Tibial artery (tissue), 4 donors: ENCODE data around the gene RAB6D.
"Not testable (repeated sequence)": the region's sequence is repeated elsewhere in the genome, so short reads cannot be mapped to it uniquely, and the experiment has no call there.

Experiments used
- DNase-seq, 2 donors: peaks; one replicate each; pipeline ENCODE4 v3.0.0-alpha.2; 2019
- H3K27ac ChIP-seq, 2 donors: fragments of 200-600 bp; sonication (generic) in 1 of 2; 1 replicate in 1 of 2; 2 replicates in 1 of 2; pipeline ENCODE4 v1.5.1; 2018 to 2019; ENCODE audit warnings: mild to moderate bottlenecking in 1 of 2
- H3K27me3 ChIP-seq, 2 donors: fragments of 200-600 bp; sonication (generic) in 1 of 2; one replicate each; pipeline versions ENCODE4 v1.5.1 to v1.6.0; 2016 to 2019
- H3K36me3 ChIP-seq, 3 donors: fragments of 200-600 bp; sonication (generic) in 2 of 3; one replicate each; pipeline ENCODE4 v1.5.1; 2016 to 2019; ENCODE audit warnings: mild to moderate bottlenecking in 2 of 3
- H3K4me1 ChIP-seq, 4 donors: fragments of 200-600 bp; sonication (generic) in 2 of 4; 1 replicate in 3 of 4; 2 replicates in 1 of 4; pipeline ENCODE4 v1.5.1; 2016 to 2019
- H3K4me3 ChIP-seq, 2 donors: fragments of 200-600 bp; sonication (generic) in 1 of 2; 1 replicate in 1 of 2; 2 replicates in 1 of 2; pipeline ENCODE4 v1.5.1; 2018 to 2019; ENCODE audit warnings: mild to moderate bottlenecking in 2 of 2
- H3K9me3 ChIP-seq, 3 donors: fragments of 200-600 bp; sonication (generic) in 1 of 3; one replicate each; pipeline ENCODE4 v1.5.1; 2016 to 2019
- intact Hi-C: fragments of 100-400 bp; cut with DNase I; formaldehyde crosslinking; loops from one replicate; pipeline ENCODE4 v1.15.0; 2023; ENCODE audit warnings: low total_unique reads
- TF ChIP-seq, protein P1 (sequence below), 2 experiments: fragments of 200-600 bp in 1 of 2; fragments of 450-650 bp in 1 of 2; IDR thresholded peaks; one replicate each; pipeline ENCODE4 v1.5.1; 2017 to 2019; ENCODE audit warnings: antibody characterized with exemption in 2 of 2, mild to moderate bottlenecking in 1 of 2, moderate library complexity in 1 of 2

Gene RAB6D

DNA sequence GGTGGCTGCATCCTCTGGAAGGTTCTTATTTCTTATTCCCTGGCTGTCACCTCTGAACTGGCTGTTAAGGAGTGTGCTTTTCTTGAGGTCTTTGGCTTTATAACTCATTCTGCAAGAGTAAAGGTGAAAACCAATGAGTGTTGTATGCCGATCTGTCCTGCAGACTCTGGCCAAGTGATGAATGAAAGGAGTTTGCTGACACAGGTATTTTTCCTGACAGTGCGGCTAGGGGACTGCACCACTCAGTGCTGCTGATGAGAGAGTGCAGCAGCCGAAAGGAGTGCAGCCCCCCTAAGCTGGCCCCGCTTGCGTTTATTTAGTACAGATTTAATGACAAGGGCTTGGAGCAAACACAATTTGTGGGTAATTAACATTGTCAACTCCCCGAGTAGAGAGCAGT, 41.8 kb downstream of the RAB6D start:
- Histone ChIP-seq H3K36me3 (no peaks in the 10 kb centered on the region), H3K27ac (no peak overlapping the region), H3K4me3 (no peak overlapping the region), H3K27me3 (no peaks in the 10 kb centered on the region), H3K9me3 (no peaks in the 10 kb centered on the region), H3K4me1 (no peaks in the 10 kb centered on the region)
- intact Hi-C loops: no loop called here
- DNase-seq: no peak
- TF ChIP-seq, protein P1, sequence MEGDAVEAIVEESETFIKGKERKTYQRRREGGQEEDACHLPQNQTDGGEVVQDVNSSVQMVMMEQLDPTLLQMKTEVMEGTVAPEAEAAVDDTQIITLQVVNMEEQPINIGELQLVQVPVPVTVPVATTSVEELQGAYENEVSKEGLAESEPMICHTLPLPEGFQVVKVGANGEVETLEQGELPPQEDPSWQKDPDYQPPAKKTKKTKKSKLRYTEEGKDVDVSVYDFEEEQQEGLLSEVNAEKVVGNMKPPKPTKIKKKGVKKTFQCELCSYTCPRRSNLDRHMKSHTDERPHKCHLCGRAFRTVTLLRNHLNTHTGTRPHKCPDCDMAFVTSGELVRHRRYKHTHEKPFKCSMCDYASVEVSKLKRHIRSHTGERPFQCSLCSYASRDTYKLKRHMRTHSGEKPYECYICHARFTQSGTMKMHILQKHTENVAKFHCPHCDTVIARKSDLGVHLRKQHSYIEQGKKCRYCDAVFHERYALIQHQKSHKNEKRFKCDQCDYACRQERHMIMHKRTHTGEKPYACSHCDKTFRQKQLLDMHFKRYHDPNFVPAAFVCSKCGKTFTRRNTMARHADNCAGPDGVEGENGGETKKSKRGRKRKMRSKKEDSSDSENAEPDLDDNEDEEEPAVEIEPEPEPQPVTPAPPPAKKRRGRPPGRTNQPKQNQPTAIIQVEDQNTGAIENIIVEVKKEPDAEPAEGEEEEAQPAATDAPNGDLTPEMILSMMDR (IDR thresholded peaks at IDR 0.05): no peak

DNA sequence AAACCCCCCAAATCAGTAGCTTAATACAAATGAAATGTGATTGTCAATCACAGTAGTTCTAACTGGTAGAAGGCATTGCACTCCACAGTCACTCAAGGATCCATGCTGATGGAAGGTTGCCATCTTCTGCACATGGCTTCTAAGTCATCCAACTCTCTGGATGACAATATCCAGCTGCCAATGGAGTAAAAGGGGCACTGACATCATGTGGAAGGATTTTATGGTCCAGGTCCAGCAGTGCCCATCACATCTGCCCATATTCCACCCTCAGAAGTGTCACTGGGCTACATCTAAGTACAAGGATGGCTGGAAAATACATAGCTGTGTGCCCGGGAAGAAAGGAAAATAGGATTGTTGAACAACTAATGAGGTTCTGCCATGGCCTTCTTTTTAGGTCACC, 42.6 kb downstream of the RAB6D start:
- intact Hi-C loops, H3K4me3 ChIP-seq, H3K27ac ChIP-seq, H3K36me3 ChIP-seq, H3K27me3 ChIP-seq, DNase-seq, H3K9me3 ChIP-seq, H3K4me1 ChIP-seq: not testable (repeated sequence)

DNA sequence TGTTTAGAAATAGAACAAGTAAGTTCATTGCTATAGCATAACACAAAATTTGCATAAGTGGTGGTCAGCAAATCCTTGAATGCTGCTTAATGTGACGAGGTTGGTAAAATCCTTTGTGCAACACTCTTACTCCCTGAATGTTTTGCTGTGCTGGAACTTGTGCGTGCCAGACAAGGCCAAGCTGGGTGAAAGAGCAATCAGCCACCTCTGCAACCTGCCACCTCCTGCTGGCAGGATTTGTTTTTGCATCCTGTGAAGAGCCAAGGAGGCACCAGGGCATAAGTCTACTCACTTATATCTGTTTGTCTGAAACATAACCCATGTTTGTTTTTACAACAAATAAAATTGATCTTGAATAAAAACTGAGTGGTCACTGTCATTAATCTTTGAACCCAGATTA, 53.0 kb downstream of the RAB6D start:
- intact Hi-C loops, H3K27me3 ChIP-seq, H3K9me3 ChIP-seq, H3K4me1 ChIP-seq, H3K36me3 ChIP-seq, H3K4me3 ChIP-seq, H3K27ac ChIP-seq, DNase-seq: not testable (repeated sequence)
